Measurements from ENCODE around the gene PDE4C.

Gene PDE4C

GRCh38 chr19:18176367-18177310 lies 49.6 kb downstream of the PDE4C start:
- in situ Hi-C loops (cut with MboI; ENCODE audit: low pct_unique_long_range_greater_than_20kb, low sequenced_read_pairs): no loop called here
- no peak for DNase-seq

GRCh38 chr19:18174983-18175382 lies 51.3 kb downstream of the PDE4C start:
- in situ Hi-C loops (cut with MboI; ENCODE audit: low pct_unique_long_range_greater_than_20kb, low sequenced_read_pairs): no loop called here
- no peak for DNase-seq
